Adipocyte (in vitro differentiated cells): Measurements from ENCODE around the gene TGM4.

Source experiments
- DNase-seq: peaks from one replicate; pipeline ENCODE4 v3.0.0-alpha.2; 2015; ENCODE audit warnings: low read depth
- H3K27me3 ChIP-seq: replicated peaks from 2 replicates; pipeline ENCODE4 v1.7.0; 2013; ENCODE audit warnings: mild to moderate bottlenecking, low read length, moderate library complexity; ENCODE audit not compliant: control insufficient read depth, insufficient read depth
- H3K36me3 ChIP-seq: 2 replicates; pipeline ENCODE4 v1.7.0; 2013; ENCODE audit warnings: low read length, mild to moderate bottlenecking, moderate library complexity; ENCODE audit not compliant: control insufficient read depth, insufficient read depth, severe bottlenecking
- H3K4me1 ChIP-seq: 2 replicates; pipeline ENCODE4 v1.7.0; 2013; ENCODE audit warnings: mild to moderate bottlenecking, low read length, moderate library complexity; ENCODE audit not compliant: control insufficient read depth, insufficient read depth
- H3K4me3 ChIP-seq: 2 replicates; pipeline ENCODE4 v1.7.0; 2013; ENCODE audit warnings: mild to moderate bottlenecking, low read length, moderate library complexity
- H3K9ac ChIP-seq: 2 replicates; pipeline ENCODE4 v1.7.0; 2013; ENCODE audit warnings: mild to moderate bottlenecking, low read length, moderate library complexity
- H3K9me3 ChIP-seq: 2 replicates; pipeline ENCODE4 v1.7.0; 2013; ENCODE audit warnings: mild to moderate bottlenecking, low read length, moderate library complexity; ENCODE audit not compliant: control insufficient read depth

The TGM4 gene

DNA sequence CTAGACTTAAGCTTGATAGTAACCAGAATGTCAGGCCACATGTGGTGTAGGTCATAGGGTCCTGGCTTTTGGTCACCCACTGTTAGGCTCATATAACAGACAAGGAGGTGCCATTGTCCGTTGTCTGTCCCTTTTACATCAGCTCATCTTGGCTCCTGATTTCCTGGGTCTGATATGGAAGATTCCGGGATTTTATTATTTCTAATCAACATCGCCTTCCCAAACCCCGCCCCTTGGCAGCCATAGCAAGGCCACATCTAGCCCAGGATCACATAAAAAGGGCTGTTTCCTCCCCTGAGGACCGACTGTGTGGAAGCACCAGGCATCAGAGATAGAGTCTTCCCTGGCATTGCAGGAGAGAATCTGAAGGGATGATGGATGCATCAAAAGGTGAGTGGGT, at the start of gene TGM4:
TSS of gene TGM4 (plus strand) at position 301 of the 400 bp plus-strand sequence. CDS start at position 372, 71 bp downstream.
- Histone ChIP-seq H3K9me3 (no peaks in the 10 kb centered on the region), H3K4me3 (no peak within 1 kb of the TSS), H3K9ac (no peak within 1 kb of the TSS), H3K36me3 (no peaks in the 10 kb centered on the region), H3K4me1 (no peaks in the 10 kb centered on the region), H3K27me3 (no peaks in the 10 kb centered on the region)
- no peak for DNase-seq

GRCh38 chr3:44825264-44825925, 49.0 kb upstream of the TGM4 start:
- H3K4me1 ChIP-seq = peaks cover 28% of the 10 kb centered on the region
- peak overlapping the region; percentile 44 for H3K4me3 ChIP-seq
- no peaks in the 10 kb centered on the region for H3K9me3 ChIP-seq
- H3K27me3 ChIP-seq = no peaks in the 10 kb centered on the region
- H3K36me3 ChIP-seq = no peaks in the 10 kb centered on the region
- DNase-seq = peak; percentile 31
- H3K9ac ChIP-seq = peak overlapping the region; percentile 67

- no peaks in the 10 kb centered on the region for H3K36me3 ChIP-seq
- no peak for DNase-seq
- no peak overlapping the region for H3K4me3 ChIP-seq
- H3K9ac ChIP-seq = no peak overlapping the region
- no peaks in the 10 kb centered on the region for H3K27me3 ChIP-seq
- H3K9me3 ChIP-seq = no peaks in the 10 kb centered on the region
- peaks cover 28% of the 10 kb centered on the region for H3K4me1 ChIP-seq
Observed at GRCh38 chr3:44827196-44827595, 47.2 kb upstream of the TGM4 start.

DNA sequence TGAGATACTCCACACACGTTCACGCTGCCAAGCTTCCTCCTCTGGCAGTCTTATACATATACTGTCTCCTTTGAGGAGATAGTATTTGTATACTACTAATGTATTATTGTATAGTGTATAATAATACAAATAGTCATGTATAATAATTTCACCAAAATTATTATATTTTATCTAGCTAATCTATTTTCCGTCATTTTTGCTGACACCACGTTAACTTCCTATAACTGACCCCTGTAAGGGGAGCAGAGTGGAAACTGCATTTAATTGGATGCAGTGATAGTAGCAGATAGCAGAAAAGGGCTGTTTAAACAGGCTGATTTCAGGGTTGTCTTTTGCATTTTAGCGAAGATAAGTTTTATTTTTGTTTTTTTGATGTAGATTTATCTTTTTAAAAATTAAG, 43.2 kb upstream of the TGM4 start:
- DNase-seq = no peak
- peaks cover under 1% of the 10 kb centered on the region for H3K4me1 ChIP-seq
- no peaks in the 10 kb centered on the region for H3K36me3 ChIP-seq
- H3K9me3 ChIP-seq = no peaks in the 10 kb centered on the region
- no peaks in the 10 kb centered on the region for H3K27me3 ChIP-seq
- no peak overlapping the region for H3K9ac ChIP-seq
- no peak overlapping the region for H3K4me3 ChIP-seq

GRCh38 chr3:44832032-44832431, 42.4 kb upstream of the TGM4 start:
- Histone ChIP-seq H3K4me3 (no peak overlapping the region), H3K9ac (no peak overlapping the region), H3K36me3 (no peaks in the 10 kb centered on the region), H3K4me1 (no peaks in the 10 kb centered on the region), H3K27me3 (no peaks in the 10 kb centered on the region), H3K9me3 (peaks cover 7% of the 10 kb centered on the region)
- DNase-seq = no peak

GRCh38 chr3:44832965-44833364, 41.4 kb upstream of the TGM4 start:
- Histone ChIP-seq H3K4me3 (no peak overlapping the region), H3K36me3 (no peaks in the 10 kb centered on the region), H3K9me3 (peaks cover 10% of the 10 kb centered on the region), H3K27me3 (no peaks in the 10 kb centered on the region), H3K9ac (no peak overlapping the region), H3K4me1 (no peaks in the 10 kb centered on the region)
- no peak for DNase-seq

DNA sequence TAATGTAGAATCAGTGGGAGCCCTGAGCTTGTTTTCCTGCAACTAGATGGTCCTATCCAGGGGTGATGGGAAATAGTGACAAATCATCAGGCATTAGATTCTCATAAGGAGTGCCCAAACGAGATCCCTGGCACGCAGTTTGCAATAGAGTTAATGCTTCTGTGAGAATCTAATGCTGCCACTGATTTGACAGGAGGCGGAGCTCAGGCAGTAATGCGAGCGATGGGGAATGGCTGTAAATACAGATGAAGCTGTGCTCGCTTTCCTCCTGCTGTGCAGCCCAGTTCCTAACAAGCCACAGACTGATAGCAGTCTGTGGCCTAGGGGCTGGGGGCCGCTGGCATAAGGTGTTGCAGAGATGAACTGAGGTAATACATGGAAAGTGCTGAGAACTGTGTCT, 41.0 kb upstream of the TGM4 start:
- no peak for DNase-seq
- H3K36me3 ChIP-seq = no peaks in the 10 kb centered on the region
- H3K9me3 ChIP-seq = peaks cover 10% of the 10 kb centered on the region
- H3K4me3 ChIP-seq = no peak overlapping the region
- H3K27me3 ChIP-seq = no peaks in the 10 kb centered on the region
- H3K9ac ChIP-seq = no peak overlapping the region
- H3K4me1 ChIP-seq = no peaks in the 10 kb centered on the region

DNA sequence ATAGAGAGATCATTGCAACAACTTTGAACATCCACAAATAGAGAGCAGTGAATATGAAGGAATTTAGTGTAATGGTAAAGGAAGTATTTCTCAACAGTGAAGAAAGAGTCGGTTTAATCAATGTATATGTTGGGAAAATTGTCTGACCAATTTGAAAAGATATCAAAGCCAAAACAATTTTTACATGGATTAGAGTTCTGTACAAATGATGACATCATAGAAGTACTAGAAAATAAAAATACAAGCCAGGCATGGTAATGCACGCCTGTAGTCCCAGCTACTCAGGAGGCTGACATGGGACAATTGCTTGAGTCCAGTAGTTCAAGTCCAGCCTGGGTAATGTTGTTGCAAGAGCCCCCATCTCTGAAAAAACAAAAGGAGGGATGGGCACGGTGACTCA, 38.7 kb upstream of the TGM4 start:
- H3K4me3 ChIP-seq = no peak overlapping the region
- H3K9ac ChIP-seq = no peak overlapping the region
- no peaks in the 10 kb centered on the region for H3K27me3 ChIP-seq
- no peaks in the 10 kb centered on the region for H3K36me3 ChIP-seq
- DNase-seq = no peak
- H3K4me1 ChIP-seq = no peaks in the 10 kb centered on the region
- peaks cover 10% of the 10 kb centered on the region for H3K9me3 ChIP-seq

DNA sequence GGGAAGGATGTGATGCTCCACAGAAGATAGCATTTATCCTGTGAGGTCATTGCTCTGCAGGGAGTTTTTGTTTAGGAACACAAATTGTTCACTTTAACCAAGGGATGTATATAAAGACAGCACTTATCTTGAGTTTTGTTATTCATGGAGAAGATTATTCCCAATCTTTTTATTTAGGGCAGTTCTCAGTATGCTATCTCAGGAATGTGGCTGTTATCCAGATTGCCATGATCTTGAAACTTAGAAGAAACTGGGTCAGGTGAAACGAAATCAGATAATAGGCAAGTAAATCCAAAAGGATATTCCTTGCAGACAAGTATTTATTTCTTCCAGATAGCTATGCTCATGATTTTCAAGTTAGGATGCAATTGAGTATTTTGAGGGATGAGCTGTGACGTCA, 32.0 kb upstream of the TGM4 start:
- no peak for DNase-seq
- no peak overlapping the region for H3K9ac ChIP-seq
- no peaks in the 10 kb centered on the region for H3K36me3 ChIP-seq

DNA sequence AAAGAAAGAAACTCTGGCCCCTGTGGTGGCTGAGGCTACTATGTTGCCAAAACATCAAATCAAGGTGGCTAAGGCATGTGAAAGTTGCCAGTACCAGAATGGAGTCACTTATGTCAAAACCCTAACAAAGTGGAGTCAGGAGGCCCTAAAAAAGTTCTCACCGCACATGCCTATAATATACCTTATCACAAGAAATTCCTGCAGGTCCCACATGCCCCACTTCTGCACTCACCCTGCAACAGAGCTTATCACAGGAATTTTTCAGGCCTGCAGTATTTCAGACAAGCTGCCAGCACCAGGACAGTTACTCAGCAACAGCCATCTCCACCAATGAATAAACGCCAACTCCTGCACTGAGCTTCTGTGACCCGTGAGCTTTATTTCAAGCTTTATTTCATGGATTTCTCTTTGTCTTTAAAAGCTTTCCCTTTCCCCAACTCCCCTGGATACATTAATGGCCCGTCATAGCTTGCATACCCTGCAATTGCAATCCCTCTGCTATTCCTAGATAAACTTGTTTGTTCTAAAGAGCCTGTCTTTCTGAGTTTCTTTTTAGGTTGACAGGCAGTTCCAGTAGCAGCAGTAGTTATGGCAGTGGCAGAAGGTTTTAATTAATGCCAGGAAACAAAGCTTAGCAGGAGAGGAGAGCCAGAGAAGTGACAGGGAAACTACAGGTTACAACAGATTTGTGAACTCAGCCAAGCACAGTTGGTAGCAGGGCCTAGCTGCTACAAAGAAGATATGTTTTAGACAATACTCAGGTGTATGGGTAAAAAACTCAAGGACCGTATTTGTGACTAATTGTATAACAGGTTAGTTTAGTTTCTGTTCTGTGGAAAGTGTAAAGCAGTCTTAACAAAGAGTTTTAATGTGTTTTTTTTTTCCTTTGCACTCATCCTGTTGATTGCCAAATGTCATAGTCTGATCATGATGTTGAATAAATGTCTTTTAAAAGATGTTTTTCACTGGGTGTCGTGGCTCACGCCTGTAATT, 28.6 kb upstream of the TGM4 start:
- Histone ChIP-seq H3K9ac (no peak overlapping the region), H3K27me3 (no peaks in the 10 kb centered on the region), H3K9me3 (no peaks in the 10 kb centered on the region), H3K36me3 (no peaks in the 10 kb centered on the region), H3K4me1 (peaks cover 8% of the 10 kb centered on the region), H3K4me3 (no peak overlapping the region)
- DNase-seq = peak; percentile 66

More for the DNA sequence above, 32.0 kb upstream of the TGM4 start:
- Histone ChIP-seq H3K4me3 (no peak overlapping the region), H3K4me1 (peaks cover 8% of the 10 kb centered on the region), H3K9me3 (no peaks in the 10 kb centered on the region), H3K27me3 (no peaks in the 10 kb centered on the region)

DNA sequence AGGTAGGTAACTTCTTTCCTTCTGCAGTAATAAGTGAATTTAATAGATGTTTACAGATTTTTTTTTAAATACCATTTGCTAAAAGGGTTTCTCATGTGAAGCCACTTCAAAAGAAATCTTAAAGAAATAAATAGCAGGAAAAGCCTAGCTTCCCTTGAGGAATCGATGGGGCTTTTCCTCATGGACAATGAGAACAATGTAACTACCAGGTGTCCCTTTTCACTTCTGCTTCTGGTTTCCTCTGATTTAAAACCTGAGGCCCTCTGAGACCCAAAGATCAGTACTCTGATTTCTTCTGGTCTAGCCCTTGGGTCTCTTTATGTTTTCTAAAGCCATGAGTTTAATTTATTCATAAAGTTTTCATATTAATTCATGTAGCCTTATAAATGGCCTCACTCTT, 25.8 kb upstream of the TGM4 start:
- peaks cover 8% of the 10 kb centered on the region for H3K4me1 ChIP-seq
- no peak overlapping the region for H3K9ac ChIP-seq
- H3K36me3 ChIP-seq = no peaks in the 10 kb centered on the region
- no peaks in the 10 kb centered on the region for H3K9me3 ChIP-seq
- H3K27me3 ChIP-seq = no peaks in the 10 kb centered on the region
- DNase-seq = no peak
- no peak overlapping the region for H3K4me3 ChIP-seq
